KMS-11 (cell line): Measurements from ENCODE around the gene PCSK5.
"Not testable (repeated sequence)": the region's sequence is repeated elsewhere in the genome, so short reads cannot be mapped to it uniquely, and the experiment has no call there.

ENCODE experiments used
- H2AFZ ChIP-seq: fragments of 200-600 bp; sonication (generic); 2 replicates; pipeline ENCODE4 v1.6.1; 2016; ENCODE audit warnings: antibody characterized with exemption, mixed run types, low read depth
- H3K27ac ChIP-seq: fragments of 200-600 bp; sonication (generic); 2 replicates; pipeline ENCODE4 v1.6.1; 2016; ENCODE audit warnings: mild to moderate bottlenecking, mixed run types
- H3K27me3 ChIP-seq: fragments of 200-600 bp; sonication (generic); 2 replicates; pipeline ENCODE4 v1.6.1; 2017; ENCODE audit warnings: mild to moderate bottlenecking, low read depth, mixed run types, moderate library complexity; ENCODE audit not compliant: insufficient read depth
- H3K36me3 ChIP-seq: fragments of 200-600 bp; sonication (generic); 2 replicates; pipeline ENCODE4 v1.6.1; 2017; ENCODE audit warnings: mild to moderate bottlenecking, mixed run types; ENCODE audit not compliant: insufficient read depth
- H3K4me1 ChIP-seq: fragments of 200-600 bp; sonication (generic); 2 replicates; pipeline ENCODE4 v1.6.1; 2016; ENCODE audit warnings: mild to moderate bottlenecking, low read depth, mixed run types; ENCODE audit not compliant: poor library complexity, severe bottlenecking
- H3K4me2 ChIP-seq: fragments of 200-600 bp; sonication (generic); 2 replicates; pipeline ENCODE4 v1.7.0; 2016; ENCODE audit warnings: mild to moderate bottlenecking, mixed run types
- H3K4me3 ChIP-seq: fragments of 200-600 bp; sonication (generic); IDR thresholded peaks from 2 replicates; pipeline ENCODE4 v1.6.1; 2017; ENCODE audit warnings: low read depth, low read length, mixed read lengths; ENCODE audit not compliant: insufficient read depth
- H3K79me2 ChIP-seq: fragments of 200-600 bp; sonication (generic); 2 replicates; pipeline ENCODE4 v1.6.1; 2016; ENCODE audit warnings: low read depth, mixed run types; ENCODE audit not compliant: insufficient read depth
- H3K9ac ChIP-seq: fragments of 200-600 bp; sonication (generic); 2 replicates; pipeline ENCODE4 v1.6.1; 2016; ENCODE audit warnings: mild to moderate bottlenecking, mixed run types
- H4K20me1 ChIP-seq: fragments of 200-600 bp; sonication (generic); 2 replicates; pipeline ENCODE4 v1.6.1; 2016; ENCODE audit warnings: mild to moderate bottlenecking, mixed run types; ENCODE audit not compliant: insufficient read depth
- CTCF ChIP-seq: fragments of 200-600 bp; sonication (generic); conservative IDR thresholded peaks from 2 replicates; pipeline ENCODE4 v1.6.1; 2017; ENCODE audit warnings: low read depth, mild to moderate bottlenecking, antibody characterized with exemption, low read length, moderate library complexity, mixed read lengths

Gene PCSK5

GRCh38 chr9:76045221-76045620 lies 154.7 kb downstream of the PCSK5 start:
- Histone ChIP-seq H3K4me2 (no peak overlapping the region), H3K27ac (no peak overlapping the region), H3K27me3 (no peaks in the 10 kb centered on the region), H4K20me1 (no peaks in the 10 kb centered on the region), H3K36me3 (no peaks in the 10 kb centered on the region), H3K9ac (no peak overlapping the region), H3K4me3 (no peak overlapping the region), H2AFZ (no peak overlapping the region), H3K4me1 (no peaks in the 10 kb centered on the region), H3K79me2 (no peaks in the 10 kb centered on the region)
- no peak for TF ChIP-seq CTCF

- no peak overlapping the region for H3K27ac ChIP-seq
- H3K4me3 ChIP-seq = no peak overlapping the region
- no peak overlapping the region for H3K4me2 ChIP-seq
- H4K20me1 ChIP-seq = no peaks in the 10 kb centered on the region
- no peaks in the 10 kb centered on the region for H3K36me3 ChIP-seq
- H3K4me1 ChIP-seq = no peaks in the 10 kb centered on the region
- no peak for TF ChIP-seq CTCF
- H3K79me2 ChIP-seq = no peaks in the 10 kb centered on the region
- H3K27me3 ChIP-seq = no peaks in the 10 kb centered on the region
- H2AFZ ChIP-seq = no peak overlapping the region
- no peak overlapping the region for H3K9ac ChIP-seq
Observed at GRCh38 chr9:76049341-76049740, 158.9 kb downstream of the PCSK5 start.

- H3K79me2 ChIP-seq = no peaks in the 10 kb centered on the region
- H3K36me3 ChIP-seq = no peaks in the 10 kb centered on the region
- no peaks in the 10 kb centered on the region for H3K27me3 ChIP-seq
- no peak overlapping the region for H3K9ac ChIP-seq
- H4K20me1 ChIP-seq = no peaks in the 10 kb centered on the region
- no peak overlapping the region for H3K27ac ChIP-seq
- no peak for TF ChIP-seq CTCF
- H3K4me1 ChIP-seq = no peaks in the 10 kb centered on the region
- no peak overlapping the region for H3K4me3 ChIP-seq
- no peak overlapping the region for H2AFZ ChIP-seq
- no peak overlapping the region for H3K4me2 ChIP-seq
Observed at GRCh38 chr9:76067696-76068095, 177.2 kb downstream of the PCSK5 start.

GRCh38 chr9:76077537-76077936 lies 187.1 kb downstream of the PCSK5 start:
- Histone ChIP-seq H3K4me2 (no peak overlapping the region), H3K4me1 (no peaks in the 10 kb centered on the region), H3K79me2 (no peaks in the 10 kb centered on the region), H4K20me1 (no peaks in the 10 kb centered on the region), H3K4me3 (no peak overlapping the region), H3K27me3 (no peaks in the 10 kb centered on the region), H3K9ac (no peak overlapping the region), H2AFZ (no peak overlapping the region), H3K27ac (no peak overlapping the region), H3K36me3 (no peaks in the 10 kb centered on the region)
- no peak for TF ChIP-seq CTCF

DNA sequence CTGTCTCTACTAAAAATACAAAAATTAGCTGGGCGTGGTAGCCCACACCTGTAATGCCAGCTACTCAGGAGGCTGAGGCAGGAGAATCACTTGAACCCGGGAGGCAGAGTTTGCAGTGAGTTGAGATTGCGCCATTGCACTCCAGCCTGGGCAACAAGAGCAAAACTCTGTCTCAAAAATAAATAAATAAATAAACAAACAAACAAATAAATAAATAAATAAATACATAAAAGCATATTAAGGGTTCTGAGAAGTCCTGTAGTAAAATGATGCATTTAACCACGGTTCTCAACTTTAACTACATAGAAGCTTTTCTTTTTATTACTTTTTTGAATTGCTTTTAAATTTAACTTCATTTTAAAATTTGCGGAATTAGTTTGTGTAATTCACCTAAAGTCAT lies 190.8 kb downstream of the PCSK5 start:
- H2AFZ ChIP-seq, H3K27ac ChIP-seq, H3K79me2 ChIP-seq: not testable (repeated sequence)

More for the DNA sequence above, 190.8 kb downstream of the PCSK5 start:
- not testable (repeated sequence) for H3K4me3 ChIP-seq, H3K4me2 ChIP-seq, H4K20me1 ChIP-seq, H3K36me3 ChIP-seq, H3K4me1 ChIP-seq, H3K9ac ChIP-seq, H3K27me3 ChIP-seq
